ENCODE measurements around the gene TAB3. TPM values are rescaled to one million over a fixed set of nuclear protein-coding genes. Genes with fewer than 3 reads are reported as not detected.
A peak's percentile ranks its signal among the peaks of the same experiment; 100 is the strongest.

The TAB3 gene
- total RNA-seq, 1 experiment from 2014 or later: 13.5 TPM

- Histone ChIP-seq H3K18ac (ENCODE audit: insufficient read length, low read depth, low read length) (no peak overlapping the region), H3K4ac (ENCODE audit: low read depth, low read length) (no peak overlapping the region), H3K4me2 (ENCODE audit: insufficient read depth, insufficient read length, low read length) (no peak overlapping the region), H2BK20ac (ENCODE audit: low read depth, low read length, poor library complexity, severe bottlenecking) (no peak overlapping the region), H3K23ac (ENCODE audit: insufficient read length, low read depth, low read length) (no peak overlapping the region), H3K27me3 (ENCODE audit: insufficient read depth, low read length) (no peaks in the 10 kb centered on the region), H3K56ac (ENCODE audit: insufficient read length, low read depth, low read length) (no peak overlapping the region), H3T11ph (ENCODE audit: low read length) (no peak overlapping the region), H2AFZ (ENCODE audit: low read length) (no peak overlapping the region), H2BK5ac (ENCODE audit: insufficient read length, low read length) (no peak overlapping the region), H2BK15ac (ENCODE audit: low read depth, low read length) (no peak overlapping the region), H4K20me1 (ENCODE audit: control insufficient read depth, insufficient read depth, insufficient read length) (no peaks in the 10 kb centered on the region), H3K4me1 (ENCODE audit: insufficient read depth, low read length) (no peaks in the 10 kb centered on the region; the same call in 1 of the 2 replicates), H3K23me2 (ENCODE audit: insufficient read length, low read depth, low read length, poor library complexity, severe bottlenecking) (no peaks in the 10 kb centered on the region), H2BK12ac (ENCODE audit: insufficient read length, low read depth, low read length) (no peak overlapping the region), H3K14ac (ENCODE audit: insufficient read depth, low read length) (no peak overlapping the region), H2BK120ac (ENCODE audit: low read depth, low read length, poor library complexity, severe bottlenecking) (no peak overlapping the region), H3K27ac (ENCODE audit: insufficient read length, low read depth, low read length) (no peak overlapping the region), H4K91ac (ENCODE audit: insufficient read length, low read depth, low read length) (no peak overlapping the region), H4K5ac (ENCODE audit: insufficient read length, low read depth, low read length) (no peak overlapping the region), H3K9ac (ENCODE audit: extremely low read depth, insufficient read length, low read length) (no peak overlapping the region), H2AK5ac (ENCODE audit: insufficient read length, low read length) (no peak overlapping the region), H4K8ac (replicated peaks; ENCODE audit: insufficient read length, low read depth, low read length) (no peak overlapping the region), H3K79me2 (ENCODE audit: insufficient read depth, low read length) (no peaks in the 10 kb centered on the region), H3K79me1 (ENCODE audit: insufficient read depth, low read depth, low read length, poor library complexity, severe bottlenecking) (no peaks in the 10 kb centered on the region), H3K9me3 (ENCODE audit: control insufficient read depth, low read depth, low read length) (no peaks in the 10 kb centered on the region)
- Mint-ChIP-seq H3K4me3 (no peak overlapping the region), H3K27me3 (ENCODE audit: low read depth) (no peaks in the 10 kb centered on the region), H3K27ac (no peak overlapping the region), H3K4me1 (peaks cover 13 to 14% of the 10 kb centered on the region in 2 experiments; a peak in 3 of 4 replicates), H3K36me3 (ENCODE audit: insufficient read depth in 1 of 3, low read depth in 3 of 3) (peaks cover 2 to 10% (median 7%) of the 10 kb centered on the region in 3 experiments; a peak in 5 of 7 replicates), H3K9me3 (peaks cover 51 to 58% of the 10 kb centered on the region in 2 experiments)
- no peak for TF ChIP-seq CTCF (conservative IDR thresholded peaks at IDR 0.05)
- WGBS (ENCODE audit: extremely low coverage, insufficient read length, low lambda C conversion rate): no CpG with 5 or more reads among the region's 19 CpGs
- DNase-seq: peak; percentile 19
Observed at GRCh38 chrX:30779453-30780030, 109.5 kb downstream of the TAB3 start.

Data from H9 (cell line).